Loucy (cell line): ENCODE measurements around the gene FSTL5.

Experiments used
- H2AFZ ChIP-seq: fragments of 200-600 bp; sonication (generic); 2 replicates; pipeline ENCODE4 v1.6.0; 2016; ENCODE audit warnings: antibody characterized with exemption, mild to moderate bottlenecking, low read length, moderate library complexity
- H3F3A ChIP-seq: fragments of 200-600 bp; 2 replicates; pipeline ENCODE4 v1.6.0; 2016; ENCODE audit warnings: antibody characterized with exemption, low read depth, mild to moderate bottlenecking
- H3K27me3 ChIP-seq: fragments of 200-600 bp; sonication (generic); 2 replicates; pipeline ENCODE4 v1.6.1; 2014; ENCODE audit warnings: low read length, mild to moderate bottlenecking; ENCODE audit not compliant: insufficient read depth, poor library complexity, severe bottlenecking
- H3K36me3 ChIP-seq: fragments of 200-600 bp; sonication (generic); 2 replicates; pipeline ENCODE4 v1.6.1; 2016; ENCODE audit warnings: low read length; ENCODE audit not compliant: insufficient read depth
- H3K4me1 ChIP-seq: fragments of 200-600 bp; sonication (generic); 2 replicates; pipeline ENCODE4 v1.5.1; 2014; ENCODE audit warnings: low read length, mild to moderate bottlenecking; ENCODE audit not compliant: insufficient read depth, poor library complexity, severe bottlenecking
- H3K4me2 ChIP-seq: fragments of 200-600 bp; sonication (generic); 2 replicates; pipeline ENCODE4 v1.6.0; 2014; ENCODE audit warnings: antibody characterized with exemption, low read length, low read depth, mild to moderate bottlenecking; ENCODE audit not compliant: poor library complexity, severe bottlenecking
- H3K4me3 ChIP-seq: fragments of 200-600 bp; sonication (generic); 2 replicates; pipeline ENCODE4 v1.5.1; 2014; ENCODE audit warnings: low read length, mild to moderate bottlenecking, mixed read lengths; ENCODE audit not compliant: poor library complexity, severe bottlenecking
- H3K79me2 ChIP-seq: fragments of 200-600 bp; sonication (generic); 2 replicates; pipeline ENCODE4 v1.6.1; 2014; ENCODE audit warnings: low read length; ENCODE audit not compliant: insufficient read depth
- H3K9ac ChIP-seq: fragments of 200-600 bp; sonication (generic); 2 replicates; pipeline ENCODE4 v1.6.0; 2014; ENCODE audit warnings: mild to moderate bottlenecking, low read depth, low read length, moderate library complexity; ENCODE audit not compliant: poor library complexity, severe bottlenecking
- H3K9me2 ChIP-seq: fragments of 200-600 bp; sonication (generic); replicated peaks from 2 replicates; pipeline ENCODE4 v1.6.1; 2016; ENCODE audit warnings: low read depth, low read length, mixed read lengths
- H3K9me3 ChIP-seq: fragments of 200-600 bp; sonication (generic); 2 replicates; pipeline ENCODE4 v1.6.1; 2014; ENCODE audit warnings: mild to moderate bottlenecking, antibody characterized with exemption, low read length, low read depth; ENCODE audit not compliant: insufficient read depth
- H4K20me1 ChIP-seq: fragments of 200-600 bp; sonication (generic); 2 replicates; pipeline ENCODE4 v1.6.0; 2014; ENCODE audit warnings: antibody characterized with exemption, low read length, mild to moderate bottlenecking; ENCODE audit not compliant: insufficient read depth, poor library complexity, severe bottlenecking
- EZH2phosphoT487 ChIP-seq: fragments of 200-600 bp; IDR thresholded peaks from 2 replicates; pipeline ENCODE4 v1.6.1; 2018; ENCODE audit warnings: antibody characterized with exemption, mild to moderate bottlenecking, moderate library complexity, borderline replicate concordance
- TF ChIP-seq, protein P1 (sequence below): fragments of 200-600 bp; sonication (generic); conservative IDR thresholded peaks from 2 replicates; pipeline ENCODE4 v1.5.1; 2014; ENCODE audit warnings: mild to moderate bottlenecking, antibody characterized with exemption, low read length

The FSTL5 gene

DNA sequence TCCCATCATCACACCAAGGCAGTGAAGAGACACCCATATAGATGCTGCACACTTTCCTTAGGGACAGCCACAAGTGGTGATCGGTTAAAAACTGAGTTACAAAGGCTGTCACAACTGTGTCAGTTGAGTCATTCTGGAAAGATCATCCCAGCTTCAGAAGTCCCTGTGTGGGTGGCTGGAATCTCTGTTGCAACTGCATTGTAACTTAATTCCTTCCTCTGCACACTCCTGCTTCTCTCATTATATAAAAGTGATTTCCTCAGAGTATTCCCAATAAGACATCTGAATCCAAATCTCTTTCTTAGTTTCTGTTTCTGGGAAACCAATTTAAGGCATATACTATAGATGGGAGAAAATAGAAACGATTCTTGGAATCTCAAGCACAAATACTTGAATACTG is 88.1 kb downstream of the FSTL5 start:
- H2AFZ ChIP-seq: no peak overlapping the region
- H3K27me3 ChIP-seq: no peaks in the 10 kb centered on the region
- no peaks in the 10 kb centered on the region for H3K36me3 ChIP-seq
- H3K4me1 ChIP-seq: no peaks in the 10 kb centered on the region
- no peak overlapping the region for H3K4me2 ChIP-seq
- H3K9ac ChIP-seq: no peak overlapping the region
- H3K79me2 ChIP-seq: no peaks in the 10 kb centered on the region
- H4K20me1 ChIP-seq: no peaks in the 10 kb centered on the region
- TF ChIP-seq, protein P1, sequence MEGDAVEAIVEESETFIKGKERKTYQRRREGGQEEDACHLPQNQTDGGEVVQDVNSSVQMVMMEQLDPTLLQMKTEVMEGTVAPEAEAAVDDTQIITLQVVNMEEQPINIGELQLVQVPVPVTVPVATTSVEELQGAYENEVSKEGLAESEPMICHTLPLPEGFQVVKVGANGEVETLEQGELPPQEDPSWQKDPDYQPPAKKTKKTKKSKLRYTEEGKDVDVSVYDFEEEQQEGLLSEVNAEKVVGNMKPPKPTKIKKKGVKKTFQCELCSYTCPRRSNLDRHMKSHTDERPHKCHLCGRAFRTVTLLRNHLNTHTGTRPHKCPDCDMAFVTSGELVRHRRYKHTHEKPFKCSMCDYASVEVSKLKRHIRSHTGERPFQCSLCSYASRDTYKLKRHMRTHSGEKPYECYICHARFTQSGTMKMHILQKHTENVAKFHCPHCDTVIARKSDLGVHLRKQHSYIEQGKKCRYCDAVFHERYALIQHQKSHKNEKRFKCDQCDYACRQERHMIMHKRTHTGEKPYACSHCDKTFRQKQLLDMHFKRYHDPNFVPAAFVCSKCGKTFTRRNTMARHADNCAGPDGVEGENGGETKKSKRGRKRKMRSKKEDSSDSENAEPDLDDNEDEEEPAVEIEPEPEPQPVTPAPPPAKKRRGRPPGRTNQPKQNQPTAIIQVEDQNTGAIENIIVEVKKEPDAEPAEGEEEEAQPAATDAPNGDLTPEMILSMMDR: no peak
- no peak for TF ChIP-seq EZH2phosphoT487
- H3K4me3 ChIP-seq: no peak overlapping the region
- H3K9me2 ChIP-seq: no peaks in the 10 kb centered on the region; the same call in 1 of the 2 replicates
- no peaks in the 10 kb centered on the region for H3K9me3 ChIP-seq
- H3F3A ChIP-seq: no peaks in the 10 kb centered on the region

- Histone ChIP-seq H3K9ac (no peak overlapping the region), H2AFZ (no peak overlapping the region), H3K4me2 (no peak overlapping the region), H3K4me1 (no peaks in the 10 kb centered on the region), H3K79me2 (no peaks in the 10 kb centered on the region), H3F3A (no peaks in the 10 kb centered on the region), H3K36me3 (no peaks in the 10 kb centered on the region), H3K9me2 (no peaks in the 10 kb centered on the region), H3K4me3 (no peak overlapping the region), H4K20me1 (no peaks in the 10 kb centered on the region), H3K9me3 (no peaks in the 10 kb centered on the region), H3K27me3 (no peaks in the 10 kb centered on the region)
- no peak for TF ChIP-seq EZH2phosphoT487
- TF ChIP-seq, protein P1: no peak
These were observed 102.6 kb downstream of the FSTL5 start for GRCh38 chr4:162061214-162061613.

GRCh38 chr4:162059656-162060055 is 104.1 kb downstream of the FSTL5 start:
- TF ChIP-seq, protein P1: no peak
- TF ChIP-seq EZH2phosphoT487: no peak
- Histone ChIP-seq H3K4me2 (no peak overlapping the region), H2AFZ (no peak overlapping the region), H3K4me1 (no peaks in the 10 kb centered on the region), H3K4me3 (no peak overlapping the region), H3F3A (no peaks in the 10 kb centered on the region), H3K9ac (no peak overlapping the region), H3K9me3 (no peaks in the 10 kb centered on the region), H4K20me1 (no peaks in the 10 kb centered on the region), H3K27me3 (no peaks in the 10 kb centered on the region), H3K9me2 (no peaks in the 10 kb centered on the region), H3K79me2 (no peaks in the 10 kb centered on the region), H3K36me3 (no peaks in the 10 kb centered on the region)
